ENCODE measurements around the gene FITM1.

The FITM1 gene

GRCh38 chr14:24084440-24084839 lies 46.0 kb upstream of the FITM1 start:
- no peaks in the 10 kb centered on the region for H3K9me3 ChIP-seq (ENCODE audit: severe bottlenecking)
- no peaks in the 10 kb centered on the region for H3K36me3 ChIP-seq
- no peak for DNase-seq
- TF ChIP-seq, protein P1, sequence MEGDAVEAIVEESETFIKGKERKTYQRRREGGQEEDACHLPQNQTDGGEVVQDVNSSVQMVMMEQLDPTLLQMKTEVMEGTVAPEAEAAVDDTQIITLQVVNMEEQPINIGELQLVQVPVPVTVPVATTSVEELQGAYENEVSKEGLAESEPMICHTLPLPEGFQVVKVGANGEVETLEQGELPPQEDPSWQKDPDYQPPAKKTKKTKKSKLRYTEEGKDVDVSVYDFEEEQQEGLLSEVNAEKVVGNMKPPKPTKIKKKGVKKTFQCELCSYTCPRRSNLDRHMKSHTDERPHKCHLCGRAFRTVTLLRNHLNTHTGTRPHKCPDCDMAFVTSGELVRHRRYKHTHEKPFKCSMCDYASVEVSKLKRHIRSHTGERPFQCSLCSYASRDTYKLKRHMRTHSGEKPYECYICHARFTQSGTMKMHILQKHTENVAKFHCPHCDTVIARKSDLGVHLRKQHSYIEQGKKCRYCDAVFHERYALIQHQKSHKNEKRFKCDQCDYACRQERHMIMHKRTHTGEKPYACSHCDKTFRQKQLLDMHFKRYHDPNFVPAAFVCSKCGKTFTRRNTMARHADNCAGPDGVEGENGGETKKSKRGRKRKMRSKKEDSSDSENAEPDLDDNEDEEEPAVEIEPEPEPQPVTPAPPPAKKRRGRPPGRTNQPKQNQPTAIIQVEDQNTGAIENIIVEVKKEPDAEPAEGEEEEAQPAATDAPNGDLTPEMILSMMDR (IDR thresholded peaks at IDR 0.05; ENCODE audit: low read depth, low read length), result no peak
- H3K4me3 ChIP-seq (ENCODE audit: low read depth, low read length), result no peak overlapping the region
- H3K27ac ChIP-seq, result peak overlapping the region; percentile 88
- no peaks in the 10 kb centered on the region for H3K27me3 ChIP-seq (ENCODE audit: insufficient read depth, low read depth, severe bottlenecking)

- Histone ChIP-seq H3K4me3 (ENCODE audit: low read depth, low read length) (peak overlapping the region; percentile 23; the same call in 1 of the 2 replicates), H3K27ac (peak overlapping the region; percentile 88), H3K9me3 (ENCODE audit: severe bottlenecking) (no peaks in the 10 kb centered on the region), H3K27me3 (ENCODE audit: insufficient read depth, low read depth, severe bottlenecking) (no peaks in the 10 kb centered on the region), H3K36me3 (no peaks in the 10 kb centered on the region)
- DNase-seq, result peak; percentile 79
- TF ChIP-seq, protein P1 (IDR thresholded peaks at IDR 0.05; ENCODE audit: low read depth, low read length), result no peak
Observed at GRCh38 chr14:24085215-24085614, 45.2 kb upstream of the FITM1 start.

DNA sequence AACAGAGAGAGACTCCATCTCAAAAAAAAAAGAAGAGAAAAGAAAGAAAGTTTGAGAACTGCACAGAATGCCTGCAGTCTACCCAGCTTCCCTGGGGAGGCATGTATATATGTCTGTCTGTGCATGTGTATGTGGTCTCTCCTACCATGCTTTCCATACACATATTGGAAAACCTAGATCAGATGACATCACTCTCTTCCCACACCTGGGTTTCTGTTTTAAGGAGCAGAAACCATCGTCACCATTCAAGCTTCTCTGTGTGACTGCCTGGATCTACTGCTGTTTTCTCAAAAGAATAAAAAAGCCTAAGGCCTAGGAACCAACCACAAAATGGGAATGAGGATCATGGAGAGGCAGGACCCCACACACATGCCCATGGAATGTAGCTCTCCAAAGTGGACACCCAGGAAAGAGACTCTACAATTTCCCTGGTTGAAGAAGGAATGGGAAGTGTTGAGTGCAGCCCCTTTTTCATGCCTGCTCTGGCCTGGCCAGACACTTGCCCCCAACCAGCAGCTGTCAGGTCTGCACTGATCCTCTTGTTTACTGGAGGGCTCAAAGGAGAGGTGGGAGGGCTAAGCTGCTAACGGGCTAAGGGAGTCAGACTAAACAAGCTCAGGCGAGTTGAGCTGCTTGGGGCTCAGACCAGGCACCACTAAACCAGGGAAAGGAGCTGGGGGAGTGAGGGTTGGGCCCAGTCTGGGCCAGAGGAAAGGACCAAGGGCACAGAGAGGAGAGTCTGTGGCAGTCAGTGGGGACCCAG lies 44.1 kb upstream of the FITM1 start:
- Histone ChIP-seq H3K36me3 (no peaks in the 10 kb centered on the region), H3K27ac (peak overlapping the region; percentile 88), H3K27me3 (ENCODE audit: insufficient read depth, low read depth, severe bottlenecking) (no peaks in the 10 kb centered on the region), H3K9me3 (ENCODE audit: severe bottlenecking) (no peaks in the 10 kb centered on the region), H3K4me3 (ENCODE audit: low read depth, low read length) (peak overlapping the region; percentile 13)
- TF ChIP-seq, protein P1 (IDR thresholded peaks at IDR 0.05; ENCODE audit: low read depth, low read length), result no peak
- peak; percentile 95 for DNase-seq

DNA sequence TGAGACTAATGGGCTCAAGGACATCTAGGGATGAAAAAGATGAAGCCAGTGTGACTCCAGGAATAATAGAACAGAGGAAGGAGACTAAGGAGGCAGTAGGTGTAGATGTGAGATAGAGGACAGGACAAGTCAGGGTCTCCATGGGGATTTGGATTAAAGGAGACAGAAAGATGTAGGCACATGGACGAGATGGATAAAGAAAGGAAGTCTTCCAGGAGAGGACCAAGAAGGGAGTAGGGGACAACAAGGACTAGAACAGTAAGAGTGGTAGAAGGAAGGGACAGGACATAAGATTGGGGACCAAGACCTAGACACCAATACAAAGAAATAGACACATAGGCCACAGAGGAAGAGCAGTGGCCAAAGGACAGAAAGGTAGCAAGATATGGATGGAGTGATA lies 43.5 kb upstream of the FITM1 start:
- peak overlapping the region; percentile 7; the same call in 1 of the 2 replicates for H3K4me3 ChIP-seq (ENCODE audit: low read depth, low read length)
- H3K27me3 ChIP-seq (ENCODE audit: insufficient read depth, low read depth, severe bottlenecking), result no peaks in the 10 kb centered on the region
- no peaks in the 10 kb centered on the region for H3K36me3 ChIP-seq
- no peak for DNase-seq
- H3K27ac ChIP-seq, result peak overlapping the region; percentile 88
- TF ChIP-seq, protein P1 (IDR thresholded peaks at IDR 0.05; ENCODE audit: low read depth, low read length), result no peak
- H3K9me3 ChIP-seq (ENCODE audit: severe bottlenecking), result no peaks in the 10 kb centered on the region

GRCh38 chr14:24088095-24088494 lies 42.4 kb upstream of the FITM1 start:
- Histone ChIP-seq H3K27me3 (ENCODE audit: insufficient read depth, low read depth, severe bottlenecking) (no peaks in the 10 kb centered on the region), H3K27ac (peak overlapping the region; percentile 88; the same call in 1 of the 2 replicates), H3K36me3 (no peaks in the 10 kb centered on the region), H3K4me3 (ENCODE audit: low read depth, low read length) (no peak overlapping the region), H3K9me3 (ENCODE audit: severe bottlenecking) (no peaks in the 10 kb centered on the region)
- no peak for DNase-seq
- TF ChIP-seq, protein P1 (IDR thresholded peaks at IDR 0.05; ENCODE audit: low read depth, low read length), result no peak

Measured in WERI-Rb-1 (cell line).